ENCODE measurements around the gene PLA2G15.

Gene PLA2G15

GRCh38 chr16:68250951-68251350, 5.8 kb downstream of the PLA2G15 start:
- CTCF ChIA-PET = interaction anchor here (0.6 to 2.8 kb wide), 2 partner anchors 11 to 206 kb away, joined by 4 to 14 read pairs; no protein-coding TSS in a partner anchor
- no peak for TF ChIP-seq ZNF600 (tag by site-specific recombination; IDR thresholded peaks at IDR 0.05)
- TF ChIP-seq SCRT2 (tag by site-specific recombination; IDR thresholded peaks at IDR 0.05) = peak; percentile 68
- H3K4me3 ChIP-seq (ENCODE audit: low read depth, low read length) = no peak overlapping the region
- H3K4me1 ChIP-seq (ENCODE audit: control insufficient read depth, insufficient read depth, low read length) = no peaks in the 10 kb centered on the region
- peaks cover 0 to 50% of the 10 kb centered on the region in 2 experiments; a peak in 2 of 3 replicates for H3K36me3 ChIP-seq (ENCODE audit: control insufficient read depth in 2 of 2, insufficient read depth in 1 of 2, low read length in 2 of 2)
- no peak overlapping the region for H3K27ac ChIP-seq (ENCODE audit: extremely low read depth, low read depth, low read length)
- POLR2A ChIA-PET = interaction anchor here (2.4 kb wide), 1 partner anchor 14 kb away, joined by 9 read pairs; no protein-coding TSS in a partner anchor
- H3K9me3 ChIP-seq (ENCODE audit: control insufficient read depth, insufficient read depth, low read depth, low read length) = no peaks in the 10 kb centered on the region

- Histone ChIP-seq H3K27ac (ENCODE audit: extremely low read depth, low read depth, low read length) (no peak overlapping the region), H3K4me1 (ENCODE audit: control insufficient read depth, insufficient read depth, low read length) (no peaks in the 10 kb centered on the region), H3K9me3 (ENCODE audit: control insufficient read depth, insufficient read depth, low read depth, low read length) (no peaks in the 10 kb centered on the region), H3K4me3 (ENCODE audit: low read depth, low read length) (no peak overlapping the region), H3K36me3 (ENCODE audit: control insufficient read depth in 2 of 2, insufficient read depth in 1 of 2, low read length in 2 of 2) (peaks cover 0 to 53% of the 10 kb centered on the region in 2 experiments; a peak in 2 of 3 replicates)
- no peak for TF ChIP-seq ZNF548 (tag by site-specific recombination; IDR thresholded peaks at IDR 0.05)
- no peak for TF ChIP-seq ZNF366 (tag by site-specific recombination; conservative IDR thresholded peaks at IDR 0.05)
- no peak for TF ChIP-seq ZNF404 (tag by site-specific recombination; IDR thresholded peaks at IDR 0.05)
- POLR2A ChIA-PET = interaction anchor here (0.6 to 2.4 kb wide), 3 partner anchors 15 to 699 kb away, joined by 3 to 9 read pairs (median 3); partner anchors contain the start of genes PRMT7 and SLC7A6OS
- CTCF ChIA-PET = interaction anchor here (1.8 to 2.8 kb wide), 2 partner anchors 10 to 12 kb away, joined by 5 to 14 read pairs; partner anchors contain the start of gene SLC7A6
These were observed 6.7 kb downstream of the PLA2G15 start for GRCh38 chr16:68251832-68252231.

GRCh38 chr16:68252383-68252782, 7.2 kb downstream of the PLA2G15 start:
- POLR2A ChIA-PET = interaction anchor here (0.6 to 2.4 kb wide), 3 partner anchors 15 to 856 kb away, joined by 3 to 9 read pairs (median 3); partner anchors contain the start of genes PRMT7 and SLC7A6OS
- Histone ChIP-seq H3K27ac (ENCODE audit: extremely low read depth, low read depth, low read length) (no peak overlapping the region), H3K4me1 (ENCODE audit: control insufficient read depth, insufficient read depth, low read length) (no peaks in the 10 kb centered on the region), H3K9me3 (ENCODE audit: control insufficient read depth, insufficient read depth, low read depth, low read length) (no peaks in the 10 kb centered on the region), H3K36me3 (ENCODE audit: control insufficient read depth in 2 of 2, insufficient read depth in 1 of 2, low read length in 2 of 2) (peaks cover 0 to 55% of the 10 kb centered on the region in 2 experiments; a peak in 2 of 3 replicates), H3K4me3 (ENCODE audit: low read depth, low read length) (no peak overlapping the region)
- CTCF ChIA-PET = interaction anchor here (1.8 to 2.8 kb wide), 2 partner anchors 9 to 11 kb away, joined by 5 to 14 read pairs; partner anchors contain the start of gene SLC7A6
- no peak for TF ChIP-seq ZFP37 (tag by site-specific recombination; IDR thresholded peaks at IDR 0.05)
- no peak for TF ChIP-seq ZNF571 (tag by site-specific recombination; IDR thresholded peaks at IDR 0.05)
- no peak for TF ChIP-seq PRDM2 (tag by site-specific recombination; IDR thresholded peaks at IDR 0.05; ENCODE audit: borderline replicate concordance)
- no peak for TF ChIP-seq ZNF521 (tag by site-specific recombination; IDR thresholded peaks at IDR 0.05)
- no peak for TF ChIP-seq ZNF707 (tag by site-specific recombination; IDR thresholded peaks at IDR 0.05)
- TF ChIP-seq ZNF362 (tag by site-specific recombination; IDR thresholded peaks at IDR 0.05) = no peak
- no peak for TF ChIP-seq KLF8 (tag by site-specific recombination; IDR thresholded peaks at IDR 0.05)
- TF ChIP-seq SCRT1 (tag by site-specific recombination; IDR thresholded peaks at IDR 0.05; ENCODE audit: borderline replicate concordance) = no peak
- no peak for TF ChIP-seq ZNF488 (tag by site-specific recombination; IDR thresholded peaks at IDR 0.05)
- no peak for TF ChIP-seq ZBTB49 (tag by site-specific recombination; IDR thresholded peaks at IDR 0.05; ENCODE audit: low read depth)
- no peak for TF ChIP-seq ZNF510 (tag by site-specific recombination; IDR thresholded peaks at IDR 0.05; ENCODE audit: insufficient replicate concordance)
- no peak for TF ChIP-seq ZNF747 (tag by site-specific recombination; IDR thresholded peaks at IDR 0.05)

All from HEK293 (cell line).